HCT116 (cell line): Measurements from ENCODE around the gene ARHGEF37. TPM values are rescaled to one million over a fixed set of nuclear protein-coding genes. Genes with fewer than 3 reads are reported as not detected.

Experiments used
- ATAC-seq: fragments of 200-7000 bp; cut with Tn5 transposase; 2 replicates; pipeline ENCODE4 v1.9.1; 2020; ENCODE audit warnings: mild to moderate bottlenecking, moderate library complexity
- BruUV-seq: library from RNA; stranded (reverse); fragments of 400-500 nt; replicated peaks from 2 replicates; lab custom pipeline; 2021; lab: Mats Ljungman, UMichigan
- CTCF ChIA-PET: fragments of 300-600 bp; sonication (Branson Sonifier 250); formaldehyde crosslinking; loops from one replicate; lab custom pipeline; 2021; ENCODE audit warnings: antibody characterized with exemption; lab: Charles Lee
- POLR2A ChIA-PET: fragments of 300-600, 350-600 bp; sonication (Branson Sonifier 250); formaldehyde crosslinking; loops from one replicate; lab custom pipeline; 2021; ENCODE audit warnings: antibody characterized with exemption; lab: Charles Lee
- RAD21 ChIA-PET, 2 experiments: fragments of 300-600 bp; sonication (Branson Sonifier 250); formaldehyde crosslinking; loops; one replicate each; lab custom pipeline; 2023; ENCODE audit warnings: low total read pairs in 2 of 2; ENCODE audit not compliant: uncharacterized antibody in 2 of 2, unreplicated experiment in 2 of 2, low non-redundant PET in 1 of 2; lab: Charles Lee
- DNase-seq: peaks from one replicate; pipeline ENCODE4 v3.0.0-alpha.2; 2010; ENCODE audit warnings: low read depth, low spot score
- H2AFZ ChIP-seq: fragments of 200-600 bp; shearing (Covaris generic), sonication (generic); 2 replicates; pipeline ENCODE4 v1.6.1; 2017; ENCODE audit warnings: low read depth, mixed run types, mixed read lengths, antibody characterized with exemption, low read length; ENCODE audit not compliant: poor library complexity, severe bottlenecking
- H3K27ac ChIP-seq: 2 replicates; pipeline ENCODE4 v1.5.1; 2012; ENCODE audit warnings: low read depth, low read length
- H3K27me3 ChIP-seq: fragments of 200-600 bp; sonication (generic); 2 replicates; pipeline ENCODE4 v1.6.1; 2016; ENCODE audit warnings: mixed run types, low read length, mixed read lengths; ENCODE audit not compliant: insufficient read depth
- H3K36me3 ChIP-seq, 2 experiments: fragments of 200-500 bp in 1 of 2; fragments of 200-600 bp in 1 of 2; sonication (Bioruptor generic) in 1 of 2; sonication (generic) in 1 of 2; 2 replicates each; pipeline versions ENCODE4 v1.5.1 to v1.6.1; 2014 to 2016; ENCODE audit warnings: low read length in 2 of 2, inconsistent platforms in 1 of 2, mixed read lengths in 1 of 2, mixed run types in 1 of 2; ENCODE audit not compliant: insufficient read depth in 2 of 2, control insufficient read depth in 1 of 2
- H3K4me1 ChIP-seq, 2 experiments: fragments of 200-600 bp in 1 of 2; sonication (generic) in 1 of 2; 2 replicates each; pipeline versions ENCODE4 v1.5.1 to v1.6.1; 2012 to 2017; ENCODE audit warnings: low read length in 2 of 2, inconsistent platforms in 1 of 2, mild to moderate bottlenecking in 1 of 2, mixed read lengths in 1 of 2, mixed run types in 1 of 2, moderate library complexity in 1 of 2; ENCODE audit not compliant: insufficient read depth in 2 of 2, control insufficient read depth in 1 of 2
- H3K4me2 ChIP-seq: fragments of 200-600 bp; sonication (generic); 2 replicates; pipeline ENCODE4 v1.6.1; 2017; ENCODE audit warnings: mixed run types, low read length, mixed read lengths
- H3K4me3 ChIP-seq, 2 experiments: fragments of 200-600 bp in 1 of 2; sonication (generic) in 1 of 2; replicated peaks in 1 of 2; 2 replicates each; pipeline ENCODE4 v1.5.1; 2011 to 2016; ENCODE audit warnings: low read length in 2 of 2, control low read depth in 1 of 2, low read depth in 1 of 2, mild to moderate bottlenecking in 1 of 2, mixed read lengths in 1 of 2, mixed run types in 1 of 2
- H3K79me2 ChIP-seq: fragments of 200-600 bp; sonication (generic); 2 replicates; pipeline ENCODE4 v1.6.1; 2017; ENCODE audit warnings: mild to moderate bottlenecking, mixed run types, low read length, moderate library complexity, mixed read lengths; ENCODE audit not compliant: insufficient read depth
- H3K9ac ChIP-seq: fragments of 200-600 bp; sonication (generic); 2 replicates; pipeline ENCODE4 v1.6.1; 2016; ENCODE audit warnings: low read length, mixed read lengths
- H3K9me2 ChIP-seq: fragments of 200-600 bp; sonication (generic), shearing (Covaris generic); 2 replicates; pipeline ENCODE4 v1.6.1; 2017; ENCODE audit warnings: mixed run types, mild to moderate bottlenecking, moderate library complexity; ENCODE audit not compliant: insufficient read depth
- H3K9me3 ChIP-seq, 2 experiments: fragments of 200-500 bp in 1 of 2; fragments of 200-600 bp in 1 of 2; sonication (Bioruptor generic) in 1 of 2; sonication (generic) in 1 of 2; 2 replicates each; pipeline ENCODE4 v1.6.1; 2014 to 2017; ENCODE audit warnings: low read length in 2 of 2, mixed read lengths in 2 of 2, inconsistent platforms in 1 of 2, low read depth in 1 of 2, mild to moderate bottlenecking in 1 of 2, mixed run types in 1 of 2, moderate library complexity in 1 of 2; ENCODE audit not compliant: control insufficient read depth in 1 of 2, insufficient read depth in 1 of 2
- H4K20me1 ChIP-seq: fragments of 200-600 bp; sonication (generic), shearing (Covaris generic); 2 replicates; pipeline ENCODE4 v1.6.1; 2017; ENCODE audit warnings: mixed run types, mild to moderate bottlenecking, moderate library complexity; ENCODE audit not compliant: insufficient read depth
- CBX3 ChIP-seq: IDR thresholded peaks from 2 replicates; pipeline ENCODE4 v1.6.1; 2012; ENCODE audit warnings: low read depth
- CEBPB ChIP-seq: IDR thresholded peaks from 2 replicates; pipeline ENCODE4 v1.6.1; 2012; ENCODE audit warnings: low read depth
- EGR1 ChIP-seq: IDR thresholded peaks from 2 replicates; pipeline ENCODE4 v1.6.1; 2012; ENCODE audit warnings: low read depth
- ELF1 ChIP-seq: IDR thresholded peaks from 2 replicates; pipeline ENCODE4 v1.6.1; 2012; ENCODE audit warnings: low read depth, borderline replicate concordance
- EZH2 ChIP-seq: fragments of 200-600 bp; sonication (generic); IDR thresholded peaks from 2 replicates; pipeline ENCODE4 v1.6.1; 2017; ENCODE audit warnings: antibody characterized with exemption, mixed run types
- EZH2phosphoT487 ChIP-seq: fragments of 200-600 bp; IDR thresholded peaks from 2 replicates; pipeline ENCODE4 v1.6.1; 2018; ENCODE audit warnings: antibody characterized with exemption, borderline replicate concordance
- POLR2A ChIP-seq: IDR thresholded peaks from 2 replicates; pipeline ENCODE4 v1.7.0; 2011; ENCODE audit warnings: borderline replicate concordance; ENCODE audit not compliant: insufficient read depth, insufficient read length; ENCODE audit errors: extremely low read depth
- POLR2AphosphoS5 ChIP-seq: IDR thresholded peaks from 2 replicates; pipeline ENCODE4 v1.6.1; 2011; ENCODE audit warnings: mild to moderate bottlenecking, low read depth, low read length, moderate library complexity
- RAD21 ChIP-seq: IDR thresholded peaks from 2 replicates; pipeline ENCODE4 v1.6.1; 2012; ENCODE audit warnings: low read depth, mild to moderate bottlenecking
- SP1 ChIP-seq: IDR thresholded peaks from 2 replicates; pipeline ENCODE4 v1.6.1; 2012; ENCODE audit warnings: low read depth
- SRF ChIP-seq: IDR thresholded peaks from 2 replicates; pipeline ENCODE4 v1.6.1; 2012; ENCODE audit warnings: low read depth
- YY1 ChIP-seq: IDR thresholded peaks from 2 replicates; pipeline ENCODE4 v1.6.1; 2011; ENCODE audit warnings: low read length, low read depth, moderate library complexity, mild to moderate bottlenecking; ENCODE audit not compliant: insufficient replicate concordance; ENCODE audit errors: extremely low read depth
- ZNF274 ChIP-seq: fragments of 200-500 bp; sonication (Bioruptor generic); IDR thresholded peaks from 2 replicates; pipeline ENCODE4 v1.6.1; 2014; ENCODE audit warnings: mild to moderate bottlenecking, low read depth, low read length, inconsistent platforms
- intact Hi-C: fragments of 100-400 bp; cut with micrococcal nuclease; formaldehyde crosslinking; loops from 2 replicates; pipeline ENCODE4 v1.10.0; 2022
- total RNA-seq: library from RNA; stranded (reverse); gene quantifications from one replicate; pipeline ENCODE4 v1.2.1, GENCODE V29; 2021; ENCODE audit not compliant: unreplicated experiment
- TF ChIP-seq, protein P1 (sequence below): IDR thresholded peaks from 2 replicates; pipeline ENCODE4 v1.6.1; 2012; ENCODE audit warnings: low read depth
- TF ChIP-seq, protein P2 (sequence below): IDR thresholded peaks from 2 replicates; pipeline ENCODE4 v1.6.1; 2011; ENCODE audit warnings: mild to moderate bottlenecking, low read length, moderate library complexity; ENCODE audit not compliant: insufficient replicate concordance; ENCODE audit errors: extremely low read depth
- TF ChIP-seq, protein P3 (sequence below): IDR thresholded peaks from 2 replicates; pipeline ENCODE4 v1.6.1; 2012

ARHGEF37 gene
- total RNA-seq, 1 experiment from 2014 or later, result 7.0 TPM

DNA sequence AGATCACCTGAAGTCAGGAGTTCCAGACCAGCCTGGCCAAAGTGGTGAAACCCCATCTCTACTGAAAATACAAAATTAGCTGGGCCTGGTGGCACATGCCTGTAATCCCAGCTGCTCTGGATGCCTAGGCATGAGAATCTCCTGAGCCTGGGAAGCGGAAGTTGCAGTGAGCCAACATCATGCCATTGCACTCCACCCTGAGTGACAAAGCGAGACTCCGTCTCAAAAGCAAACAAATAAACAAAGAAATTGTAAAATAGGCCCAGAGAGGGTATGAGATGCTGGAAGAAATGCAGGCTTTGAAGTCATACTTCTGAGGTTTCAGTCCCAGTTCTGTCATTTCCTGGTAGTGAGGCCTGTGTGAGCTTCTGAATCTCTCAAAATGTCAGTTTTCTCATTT, 5.3 kb upstream of the ARHGEF37 start:
- no peaks in the 10 kb centered on the region for H3K9me3 ChIP-seq
- no peak overlapping the region for H3K4me2 ChIP-seq
- no peak for DNase-seq
- TF ChIP-seq, protein P1, sequence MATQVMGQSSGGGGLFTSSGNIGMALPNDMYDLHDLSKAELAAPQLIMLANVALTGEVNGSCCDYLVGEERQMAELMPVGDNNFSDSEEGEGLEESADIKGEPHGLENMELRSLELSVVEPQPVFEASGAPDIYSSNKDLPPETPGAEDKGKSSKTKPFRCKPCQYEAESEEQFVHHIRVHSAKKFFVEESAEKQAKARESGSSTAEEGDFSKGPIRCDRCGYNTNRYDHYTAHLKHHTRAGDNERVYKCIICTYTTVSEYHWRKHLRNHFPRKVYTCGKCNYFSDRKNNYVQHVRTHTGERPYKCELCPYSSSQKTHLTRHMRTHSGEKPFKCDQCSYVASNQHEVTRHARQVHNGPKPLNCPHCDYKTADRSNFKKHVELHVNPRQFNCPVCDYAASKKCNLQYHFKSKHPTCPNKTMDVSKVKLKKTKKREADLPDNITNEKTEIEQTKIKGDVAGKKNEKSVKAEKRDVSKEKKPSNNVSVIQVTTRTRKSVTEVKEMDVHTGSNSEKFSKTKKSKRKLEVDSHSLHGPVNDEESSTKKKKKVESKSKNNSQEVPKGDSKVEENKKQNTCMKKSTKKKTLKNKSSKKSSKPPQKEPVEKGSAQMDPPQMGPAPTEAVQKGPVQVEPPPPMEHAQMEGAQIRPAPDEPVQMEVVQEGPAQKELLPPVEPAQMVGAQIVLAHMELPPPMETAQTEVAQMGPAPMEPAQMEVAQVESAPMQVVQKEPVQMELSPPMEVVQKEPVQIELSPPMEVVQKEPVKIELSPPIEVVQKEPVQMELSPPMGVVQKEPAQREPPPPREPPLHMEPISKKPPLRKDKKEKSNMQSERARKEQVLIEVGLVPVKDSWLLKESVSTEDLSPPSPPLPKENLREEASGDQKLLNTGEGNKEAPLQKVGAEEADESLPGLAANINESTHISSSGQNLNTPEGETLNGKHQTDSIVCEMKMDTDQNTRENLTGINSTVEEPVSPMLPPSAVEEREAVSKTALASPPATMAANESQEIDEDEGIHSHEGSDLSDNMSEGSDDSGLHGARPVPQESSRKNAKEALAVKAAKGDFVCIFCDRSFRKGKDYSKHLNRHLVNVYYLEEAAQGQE, result no peak
- TF ChIP-seq CBX3 (no peak), RAD21 (no peak), EGR1 (no peak), EZH2phosphoT487 (no peak), SRF (no peak), EZH2 (no peak), CEBPB (no peak), SP1 (no peak), ZNF274 (no peak), POLR2AphosphoS5 (no peak), YY1 (no peak), POLR2A (no peak), ELF1 (no peak)
- TF ChIP-seq, protein P2, sequence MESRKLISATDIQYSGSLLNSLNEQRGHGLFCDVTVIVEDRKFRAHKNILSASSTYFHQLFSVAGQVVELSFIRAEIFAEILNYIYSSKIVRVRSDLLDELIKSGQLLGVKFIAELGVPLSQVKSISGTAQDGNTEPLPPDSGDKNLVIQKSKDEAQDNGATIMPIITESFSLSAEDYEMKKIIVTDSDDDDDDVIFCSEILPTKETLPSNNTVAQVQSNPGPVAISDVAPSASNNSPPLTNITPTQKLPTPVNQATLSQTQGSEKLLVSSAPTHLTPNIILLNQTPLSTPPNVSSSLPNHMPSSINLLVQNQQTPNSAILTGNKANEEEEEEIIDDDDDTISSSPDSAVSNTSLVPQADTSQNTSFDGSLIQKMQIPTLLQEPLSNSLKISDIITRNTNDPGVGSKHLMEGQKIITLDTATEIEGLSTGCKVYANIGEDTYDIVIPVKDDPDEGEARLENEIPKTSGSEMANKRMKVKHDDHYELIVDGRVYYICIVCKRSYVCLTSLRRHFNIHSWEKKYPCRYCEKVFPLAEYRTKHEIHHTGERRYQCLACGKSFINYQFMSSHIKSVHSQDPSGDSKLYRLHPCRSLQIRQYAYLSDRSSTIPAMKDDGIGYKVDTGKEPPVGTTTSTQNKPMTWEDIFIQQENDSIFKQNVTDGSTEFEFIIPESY, result no peak
- TF ChIP-seq, protein P3, sequence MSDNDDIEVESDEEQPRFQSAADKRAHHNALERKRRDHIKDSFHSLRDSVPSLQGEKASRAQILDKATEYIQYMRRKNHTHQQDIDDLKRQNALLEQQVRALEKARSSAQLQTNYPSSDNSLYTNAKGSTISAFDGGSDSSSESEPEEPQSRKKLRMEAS, result no peak
- TF ChIP-seq, all 23 proteins: peak for 0
- Histone ChIP-seq H3K4me3 (no peak overlapping the region), H3K36me3 (no peaks in the 10 kb centered on the region), H2AFZ (no peak overlapping the region), H3K4me1 (peaks cover 0 to 11% of the 10 kb centered on the region in 2 experiments; a peak in 3 of 4 replicates), H3K79me2 (no peaks in the 10 kb centered on the region), H3K9me2 (no peaks in the 10 kb centered on the region), H3K9ac (no peak overlapping the region), H4K20me1 (no peaks in the 10 kb centered on the region), H3K27ac (no peak overlapping the region), H3K27me3 (no peaks in the 10 kb centered on the region)
- intact Hi-C loops, result no loop called here
- RAD21 ChIA-PET, result no interaction called here
- POLR2A ChIA-PET, result interaction anchor here (0.9 kb wide), 1 partner anchor 13 kb away, joined by 3 read pairs; no protein-coding TSS in a partner anchor
- CTCF ChIA-PET, result no interaction called here
- no peak for ATAC-seq
- BruUV-seq, result no TSS peak
